ENCODE results near the gene SLC44A3.
A peak's percentile ranks its signal among the peaks of the same experiment; 100 is the strongest.

SLC44A3 gene

DNA sequence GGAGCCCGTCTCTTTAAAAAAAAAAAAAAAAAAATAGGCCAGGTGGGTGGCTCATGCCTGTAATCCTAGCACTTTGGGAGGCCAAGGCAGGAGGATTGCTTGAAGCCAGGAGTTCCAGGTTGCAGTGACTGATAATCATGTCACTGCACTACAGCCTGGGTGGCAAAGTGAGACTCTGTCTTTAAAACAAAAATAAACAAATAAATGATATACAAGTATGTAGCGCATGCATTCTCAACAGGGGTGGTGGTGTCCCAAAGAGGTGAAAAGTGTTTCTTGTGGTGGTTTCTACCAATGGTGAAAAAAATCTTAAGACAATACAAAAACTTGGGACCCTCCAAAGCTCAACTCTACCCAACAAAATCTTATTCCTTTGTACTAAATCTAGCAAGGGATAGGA is 88.8 kb downstream of the SLC44A3 start:
- ATAC-seq (no peak), DNase-seq (no peak)

DNA sequence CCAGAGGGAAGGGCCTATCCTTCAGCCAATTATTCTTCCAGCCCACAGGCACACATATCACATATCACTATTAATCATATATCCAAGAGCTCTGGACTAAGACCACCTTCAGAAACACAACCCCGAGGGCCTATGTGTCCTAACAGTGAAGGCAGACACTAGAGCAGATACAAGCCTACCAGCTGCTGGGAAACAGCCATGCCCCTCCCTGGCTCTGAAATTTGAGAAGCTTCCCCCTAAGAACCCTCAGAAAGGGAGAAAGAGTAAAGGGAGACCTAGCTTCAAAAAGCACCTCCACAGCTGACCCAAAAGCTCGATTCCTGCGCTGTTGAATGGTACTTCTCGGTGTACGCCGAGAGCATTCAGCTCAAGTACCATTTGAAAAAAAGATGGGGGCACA is 89.3 kb downstream of the SLC44A3 start:
- ATAC-seq: no peak
- no peak for DNase-seq

DNA sequence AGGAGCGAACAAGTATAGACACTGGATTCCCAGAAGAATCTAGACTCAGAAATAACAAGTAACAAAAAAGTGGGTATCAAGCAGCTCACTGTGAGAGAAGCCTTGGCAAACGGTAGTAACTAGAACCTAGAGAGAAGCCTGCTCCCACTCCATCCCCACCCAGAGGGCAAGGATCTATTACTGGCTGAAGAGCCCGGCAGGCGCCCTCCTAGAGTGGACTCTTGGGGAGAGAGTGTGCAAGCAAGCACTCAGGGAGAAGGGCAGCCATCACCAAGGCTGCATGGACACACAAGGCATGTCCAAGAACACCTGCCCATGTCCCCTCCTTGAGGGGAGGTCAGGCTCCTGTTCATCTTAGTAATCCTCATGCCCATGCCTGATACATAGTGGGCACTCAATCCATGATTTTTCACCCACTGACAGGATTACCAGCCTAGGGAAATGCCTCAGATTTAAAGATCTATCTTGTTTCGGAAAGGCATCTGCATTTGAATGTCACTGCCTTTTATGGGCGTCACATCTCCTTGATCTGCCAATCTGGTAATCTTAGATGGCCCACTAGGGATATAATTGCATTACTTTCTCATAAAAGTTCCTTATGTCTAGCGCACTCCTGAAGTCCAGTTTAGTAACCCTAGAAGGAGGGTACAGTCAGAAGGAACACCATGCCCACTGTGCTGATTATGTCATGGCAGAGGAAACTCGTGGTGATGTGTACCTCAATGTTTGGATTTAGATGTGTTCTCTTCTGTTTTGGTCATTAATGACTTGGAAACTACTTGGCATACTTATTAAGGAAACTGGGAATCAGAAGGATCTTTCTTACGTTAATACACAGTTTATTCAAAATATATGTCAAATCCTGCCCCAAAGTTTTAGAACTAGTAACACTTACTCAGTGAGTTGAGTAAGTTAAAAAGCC is 92.4 kb downstream of the SLC44A3 start:
- DNase-seq: no peak
- no peak for ATAC-seq

DNA sequence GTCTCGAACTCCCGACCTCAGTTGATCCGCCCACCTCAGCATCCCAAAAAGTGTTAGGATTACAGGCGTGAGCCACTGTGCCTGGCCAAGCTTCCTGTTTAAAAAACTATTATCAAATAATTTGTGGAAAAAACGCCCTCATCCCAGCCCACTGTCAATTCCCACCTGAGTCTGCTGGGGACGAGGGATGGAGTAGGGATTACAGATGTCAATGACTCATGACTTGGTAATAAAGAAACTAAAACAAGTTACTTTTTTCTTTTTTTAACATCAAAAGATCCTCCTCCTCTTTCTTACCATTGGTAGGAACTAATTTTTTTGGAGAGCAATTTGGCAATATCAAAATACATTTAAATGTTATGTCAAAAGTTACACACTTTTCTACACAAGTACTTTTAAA is 97.1 kb downstream of the SLC44A3 start:
- no peak for ATAC-seq
- no peak for DNase-seq

DNA sequence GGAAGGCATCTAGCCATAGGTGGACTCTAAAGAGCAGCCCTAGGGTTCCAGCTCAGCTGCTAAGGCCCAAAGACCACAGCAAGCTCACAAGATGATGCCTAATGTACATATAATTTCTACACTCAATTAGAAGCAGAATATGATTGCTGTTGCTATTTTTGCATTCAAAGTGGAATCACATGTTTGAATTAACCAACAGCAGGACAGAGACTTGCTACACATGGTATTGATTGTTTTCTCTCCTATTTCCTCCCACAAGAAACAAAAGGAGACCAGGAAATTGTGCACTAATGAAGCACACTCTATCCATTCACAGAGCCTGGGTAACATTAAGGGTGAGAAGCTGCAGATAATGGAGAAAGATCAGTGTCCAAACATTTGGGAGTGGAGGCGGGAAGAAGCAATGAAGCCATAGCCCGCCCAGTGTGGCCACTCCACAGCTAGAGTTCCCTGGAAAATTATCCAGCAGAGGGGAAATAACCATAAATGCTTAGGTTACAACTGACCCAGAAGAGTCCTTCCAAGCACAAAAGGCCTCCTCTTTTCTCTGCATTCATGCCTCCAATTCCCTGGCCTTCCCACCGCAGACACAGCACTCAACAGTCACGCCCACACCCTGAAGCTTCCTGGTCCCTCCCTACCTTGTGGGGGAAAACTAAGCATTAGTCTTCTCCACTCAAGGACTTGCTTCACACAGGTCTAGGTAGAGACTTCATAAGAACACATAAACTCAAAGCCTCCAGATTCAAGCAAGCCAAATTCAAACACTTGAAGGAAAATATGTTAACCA is 99.3 kb downstream of the SLC44A3 start:
- DNase-seq: no peak

DNA sequence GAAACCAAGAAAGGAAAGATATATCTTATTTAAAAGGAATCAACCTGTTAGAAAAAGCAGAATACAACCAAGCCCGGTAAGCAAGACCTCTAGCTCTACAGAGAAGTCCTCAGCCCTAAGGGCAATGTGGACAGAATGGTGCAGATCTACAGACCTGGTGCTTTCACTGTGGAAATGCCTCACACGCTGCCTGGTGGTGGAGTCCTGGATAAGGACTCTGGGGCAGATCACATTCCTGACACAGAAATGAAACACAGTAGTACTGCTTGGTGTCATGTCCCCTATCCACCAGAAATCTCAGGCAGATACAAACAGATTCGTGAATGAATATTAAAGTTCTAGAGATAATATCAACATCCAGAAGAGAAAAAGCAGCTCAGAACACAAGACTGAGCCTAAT is 99.9 kb downstream of the SLC44A3 start:
- ATAC-seq (no peak), DNase-seq (no peak)

More for the DNA sequence above, 99.3 kb downstream of the SLC44A3 start:
- ATAC-seq: no peak

DNA sequence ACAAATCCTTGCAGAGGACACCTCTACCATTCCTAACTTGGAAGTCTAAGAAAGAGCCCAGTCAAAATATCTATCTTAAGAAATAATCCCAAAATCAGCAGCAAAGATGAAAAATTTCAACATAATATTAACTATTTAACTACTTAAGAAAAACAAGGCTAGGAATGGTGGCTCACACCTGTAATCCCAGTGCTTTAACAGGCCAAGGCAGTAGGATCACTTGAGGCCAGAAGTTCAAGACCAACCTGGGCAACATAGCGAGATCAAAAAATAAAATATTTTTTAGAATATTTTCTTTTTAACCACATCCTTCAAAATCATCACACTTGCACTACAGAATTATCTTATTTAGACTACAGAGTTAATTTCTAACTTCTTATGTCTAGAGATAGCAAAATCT is 101.8 kb downstream of the SLC44A3 start:
- ATAC-seq (no peak), DNase-seq (no peak)

DNA sequence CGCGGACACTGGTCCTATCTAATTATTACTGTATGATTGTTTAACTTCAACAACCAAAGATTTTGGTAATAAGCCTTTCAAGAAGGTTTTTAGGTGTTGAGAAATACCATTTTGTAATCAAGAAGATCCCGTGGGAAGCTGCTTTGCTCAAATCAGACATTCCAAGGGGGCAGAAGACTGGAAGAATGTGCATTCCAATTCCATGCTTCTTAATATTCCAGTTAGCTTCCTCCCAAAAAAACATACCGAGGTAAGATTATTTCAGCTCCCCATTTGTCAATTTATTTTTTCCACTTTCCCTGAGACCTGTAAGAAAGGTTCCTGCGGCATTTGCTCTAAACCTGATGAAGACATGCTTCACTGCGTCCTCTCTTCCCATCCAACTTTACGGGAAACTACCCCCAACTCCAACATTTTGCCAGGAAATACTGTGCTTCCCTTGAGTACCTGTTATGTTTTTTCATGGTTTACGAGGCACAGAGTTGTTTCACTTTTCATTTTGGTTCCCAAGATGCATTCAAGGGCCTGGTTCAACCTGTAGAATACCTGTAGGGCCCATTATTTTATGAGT is 102.7 kb downstream of the SLC44A3 start:
- DNase-seq (no peak), ATAC-seq (no peak)

DNA sequence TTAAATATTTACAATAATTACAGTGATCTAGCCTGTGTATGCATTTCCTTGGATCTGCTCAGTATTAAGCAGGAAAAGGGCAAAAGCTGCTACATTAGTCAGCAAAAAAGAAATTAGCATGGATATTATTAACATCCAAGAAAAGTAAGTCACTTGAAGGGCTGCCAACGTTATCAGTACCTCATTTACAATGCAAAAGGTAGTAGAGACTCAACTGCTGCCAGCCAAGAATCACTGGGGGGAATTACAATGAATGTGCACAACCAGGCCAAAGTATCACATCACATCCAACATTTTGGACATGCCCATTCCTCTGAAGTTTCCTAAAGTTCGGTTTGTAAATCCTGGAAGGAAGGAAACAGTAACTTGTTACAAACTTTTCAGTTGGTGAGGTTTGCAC is 104.8 kb downstream of the SLC44A3 start:
- ATAC-seq (no peak), DNase-seq (no peak)

DNA sequence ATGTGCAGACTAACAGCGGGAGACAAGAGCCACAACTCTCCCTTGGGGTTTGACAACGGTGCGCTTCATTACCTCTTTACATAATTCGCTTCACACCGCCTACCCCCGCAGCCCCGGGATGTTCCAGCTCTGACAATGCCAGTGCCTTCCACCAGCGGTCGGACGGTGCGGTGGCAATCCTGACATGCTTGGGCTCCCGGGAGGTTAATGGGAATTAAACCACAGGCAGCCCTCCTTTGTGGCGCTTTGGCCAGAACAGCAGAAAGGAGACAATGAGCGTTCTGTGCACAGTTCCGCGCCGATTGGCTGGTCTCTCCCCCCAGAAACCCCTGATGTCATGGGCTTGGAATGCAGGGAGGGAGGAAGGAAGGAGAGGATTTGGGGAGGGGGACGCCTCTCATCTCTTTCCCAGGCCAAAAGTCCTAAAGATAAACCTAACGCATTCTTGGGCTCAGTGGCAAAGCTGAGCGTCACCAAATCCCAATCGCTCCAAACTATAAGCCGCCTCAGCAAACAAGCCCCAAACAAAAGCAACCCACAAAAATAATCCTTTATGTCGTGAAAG is 105.5 kb downstream of the SLC44A3 start:
- ATAC-seq: no peak
- peak; percentile 18 for DNase-seq

- DNase-seq (peak; percentile 49), ATAC-seq (peak; percentile 4)
Observed at GRCh38 chr1:94926126-94926914, 106.2 kb downstream of the SLC44A3 start.

GRCh38 chr1:94926915-94927404 is 106.8 kb downstream of the SLC44A3 start, which contains the start of gene CNN3:
Gene CNN3 (minus strand): TSS chr1:94927110. CDS start chr1:94926894, 216 bp downstream.
- ATAC-seq: peak; percentile 83
- peak; percentile 80 for DNase-seq

DNA sequence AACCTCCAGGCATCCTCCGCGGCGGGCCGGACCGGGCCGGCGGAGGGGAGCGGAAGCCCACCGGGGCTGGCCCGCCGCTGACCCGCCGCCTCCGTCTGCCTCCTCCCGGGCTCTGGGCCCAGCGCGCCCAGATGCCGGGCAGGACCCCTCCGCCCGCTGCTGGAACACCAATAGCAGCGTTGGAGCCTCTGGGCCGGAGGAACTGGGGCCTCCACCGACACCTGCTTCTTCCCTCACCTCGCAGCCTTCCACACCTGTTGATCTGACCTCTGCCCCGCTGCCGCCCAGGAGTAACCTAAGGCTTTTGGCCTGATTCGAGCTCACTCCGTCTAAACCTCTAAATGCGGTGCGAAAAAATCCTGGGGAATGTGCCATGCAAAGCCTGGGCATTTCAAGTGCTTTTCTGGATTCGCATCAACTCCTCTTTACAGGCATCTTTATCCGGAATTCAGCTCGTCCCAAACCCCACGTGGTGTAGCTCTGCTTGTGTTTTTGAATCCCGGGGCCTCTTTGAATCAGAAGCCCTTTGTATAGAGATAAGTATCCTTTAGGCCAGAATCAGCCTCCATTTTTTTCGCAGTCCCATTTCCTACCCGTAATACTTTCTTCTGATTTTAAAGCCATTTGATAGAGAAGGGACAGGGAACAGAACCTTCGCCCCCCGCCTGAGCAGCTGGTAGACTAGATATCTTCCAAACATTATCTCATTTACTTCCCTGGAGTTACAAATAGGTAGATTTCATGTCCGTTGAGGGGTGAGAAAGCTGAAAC is 107.4 kb downstream of the SLC44A3 start:
- no peak for ATAC-seq
- DNase-seq: no peak

DNA sequence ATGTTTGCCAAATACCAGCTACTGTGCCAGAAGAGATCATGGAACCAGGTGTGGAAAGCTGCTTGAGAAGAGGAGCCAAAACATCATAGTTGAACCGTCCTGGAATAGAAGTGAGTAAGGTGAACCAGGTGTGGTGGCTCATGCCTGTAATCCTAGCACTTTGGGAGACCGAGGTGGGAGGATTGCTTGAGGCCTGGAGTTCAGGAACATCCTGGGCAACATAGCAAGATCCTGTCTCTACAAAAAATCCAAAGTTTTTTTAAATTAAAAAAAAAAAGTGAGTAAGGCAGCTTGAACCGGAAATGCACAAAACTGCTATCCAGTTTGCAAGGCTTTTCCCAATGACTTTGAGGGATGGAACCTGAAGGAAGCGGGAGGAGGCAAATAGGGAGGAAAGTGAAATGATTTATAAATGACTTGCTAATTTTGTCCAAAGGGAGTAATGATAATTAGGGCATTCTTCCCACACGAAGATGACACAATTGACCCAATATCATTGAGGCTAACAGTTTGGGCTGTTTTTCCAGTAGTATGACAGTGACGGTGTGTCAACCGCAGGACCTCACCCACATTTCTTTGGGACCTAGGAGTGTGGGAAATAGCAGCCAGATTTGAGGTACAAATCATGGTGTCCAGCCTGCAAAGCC is 108.3 kb downstream of the SLC44A3 start:
- ATAC-seq: no peak

DNA sequence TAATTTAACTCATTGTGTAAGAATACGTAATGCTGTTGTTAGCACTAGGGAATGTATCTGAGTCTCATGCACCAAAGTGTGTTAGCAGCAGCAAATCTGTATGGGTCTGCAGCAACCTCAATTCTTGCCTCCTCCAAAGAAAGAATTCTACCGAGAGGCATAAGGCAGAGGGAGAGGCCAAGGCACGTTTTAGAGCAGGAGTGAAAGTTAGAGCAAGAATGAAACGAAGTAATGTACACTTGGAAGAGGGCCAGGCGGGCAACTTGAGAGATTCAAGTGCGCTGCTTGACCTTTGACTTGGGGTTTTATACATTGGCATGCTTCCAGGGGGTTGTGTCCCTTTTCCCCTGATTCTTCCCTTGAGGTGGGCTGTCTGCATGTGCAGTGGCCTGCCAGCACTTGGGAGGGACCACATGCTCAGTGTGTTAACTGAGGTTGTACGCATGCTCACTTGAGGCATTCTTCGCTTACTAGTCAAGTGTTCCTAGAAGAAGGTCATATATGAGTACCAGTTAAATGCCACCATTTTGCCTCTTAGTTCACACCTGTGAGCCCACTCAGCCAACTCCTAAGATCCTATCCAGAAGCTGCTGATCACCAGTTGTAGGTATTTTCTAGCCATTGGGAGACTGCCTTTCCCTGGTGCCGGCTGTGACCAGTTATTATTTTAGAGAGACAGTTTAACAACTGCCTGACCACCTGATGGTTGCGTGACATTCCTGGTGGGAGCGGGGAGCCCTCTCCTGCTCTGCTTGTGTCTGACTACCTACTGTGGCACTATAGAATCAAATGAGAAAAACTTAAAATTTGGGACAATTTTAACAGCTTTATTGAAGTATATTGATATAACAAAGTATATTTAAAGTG is 109.4 kb downstream of the SLC44A3 start:
- ATAC-seq: no peak
- DNase-seq: no peak

More for the DNA sequence above, 108.3 kb downstream of the SLC44A3 start:
- no peak for DNase-seq

DNA sequence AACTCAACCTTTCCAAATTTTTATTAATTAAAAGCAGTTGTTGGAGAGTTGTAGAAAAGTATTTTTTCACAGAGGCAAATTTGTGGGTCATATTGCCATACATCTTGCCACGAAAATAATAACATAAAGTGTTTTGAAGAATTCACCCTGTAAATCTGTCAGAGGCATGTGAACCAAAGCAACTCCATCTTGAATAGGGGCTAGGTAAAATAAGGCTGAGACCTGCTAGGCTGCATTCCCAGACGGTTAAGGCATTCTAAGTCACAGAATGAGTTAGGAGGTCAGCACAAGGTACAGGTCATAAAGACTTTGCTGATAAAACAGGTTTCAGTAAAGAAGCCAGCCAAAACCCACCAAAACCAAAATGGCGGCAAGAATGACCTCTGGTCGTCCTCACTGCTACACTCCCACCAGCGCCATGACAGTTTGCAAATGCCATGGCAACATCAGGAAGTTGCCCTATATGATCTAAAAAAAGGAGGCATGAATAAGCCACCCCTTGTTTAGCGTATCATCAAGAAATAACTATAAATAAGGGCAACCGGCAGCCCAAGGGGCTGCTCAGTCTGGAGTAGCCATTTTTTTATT is 111.2 kb downstream of the SLC44A3 start:
- ATAC-seq: no peak

GRCh38 chr1:94934551-94934950 is 114.4 kb downstream of the SLC44A3 start:
- ATAC-seq (no peak), DNase-seq (no peak)

More for the DNA sequence above, 111.2 kb downstream of the SLC44A3 start:
- no peak for DNase-seq

DNA sequence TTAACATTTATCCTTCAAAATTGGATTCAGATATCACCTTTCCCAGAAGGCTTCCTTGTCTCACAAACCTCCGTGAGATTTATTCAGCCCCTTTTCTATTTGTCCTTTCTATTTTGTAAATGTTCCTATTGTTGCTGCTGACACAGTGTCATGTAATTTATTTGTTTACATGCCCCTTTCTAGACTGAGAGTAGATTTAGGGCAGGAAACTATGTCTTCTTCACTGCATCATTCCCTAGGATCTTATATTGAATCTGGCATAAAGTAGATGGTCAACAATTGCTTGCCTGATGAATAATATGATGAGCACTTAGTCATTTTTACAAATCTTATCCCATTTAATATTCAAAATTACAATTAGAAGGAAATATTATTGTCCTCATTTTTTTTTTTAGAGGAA is 114.9 kb downstream of the SLC44A3 start:
- no peak for DNase-seq

DNA sequence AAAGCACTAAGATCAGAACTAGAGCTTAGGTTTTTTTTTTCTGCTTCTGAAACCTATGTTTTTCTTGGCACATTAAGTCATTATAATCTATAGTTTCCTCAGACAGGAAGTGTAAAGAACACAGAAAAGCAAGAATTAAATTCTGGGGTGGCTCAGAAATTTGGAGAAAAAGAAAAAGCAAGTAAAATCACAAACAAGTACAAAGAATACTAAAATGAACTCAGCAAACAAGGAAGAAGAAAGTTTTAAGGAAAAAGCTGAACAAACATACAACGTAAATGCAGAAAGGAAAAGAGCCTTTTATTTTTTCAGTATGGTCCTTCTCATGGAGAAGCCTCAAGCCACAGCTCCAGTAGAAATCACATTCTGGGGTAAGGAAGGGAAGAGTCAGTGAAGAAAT is 115.3 kb downstream of the SLC44A3 start:
- DNase-seq (no peak), ATAC-seq (no peak)

More for the DNA sequence above, 114.9 kb downstream of the SLC44A3 start:
- no peak for ATAC-seq

Data from stimulated activated naive CD8-positive, alpha-beta T cell treated with anti-CD3 and anti-CD28 coated beads, Interleukin-15, Interleukin-2, amounts not matched to agents 100 U/mL and 50 U/mL, for 24 hours (primary cell).